ENCODE data around the gene EXOC3L4.
"Not testable (repeated sequence)": the region's sequence is repeated elsewhere in the genome, so short reads cannot be mapped to it uniquely, and the experiment has no call there.

EXOC3L4 gene

GRCh38 chr14:103094406-103095209 is at the start of gene EXOC3L4:
TSS of gene EXOC3L4 (plus strand) at chr14:103094725. CDS start at chr14:103100220, 5,495 bp downstream.
- no peak for DNase-seq

DNA sequence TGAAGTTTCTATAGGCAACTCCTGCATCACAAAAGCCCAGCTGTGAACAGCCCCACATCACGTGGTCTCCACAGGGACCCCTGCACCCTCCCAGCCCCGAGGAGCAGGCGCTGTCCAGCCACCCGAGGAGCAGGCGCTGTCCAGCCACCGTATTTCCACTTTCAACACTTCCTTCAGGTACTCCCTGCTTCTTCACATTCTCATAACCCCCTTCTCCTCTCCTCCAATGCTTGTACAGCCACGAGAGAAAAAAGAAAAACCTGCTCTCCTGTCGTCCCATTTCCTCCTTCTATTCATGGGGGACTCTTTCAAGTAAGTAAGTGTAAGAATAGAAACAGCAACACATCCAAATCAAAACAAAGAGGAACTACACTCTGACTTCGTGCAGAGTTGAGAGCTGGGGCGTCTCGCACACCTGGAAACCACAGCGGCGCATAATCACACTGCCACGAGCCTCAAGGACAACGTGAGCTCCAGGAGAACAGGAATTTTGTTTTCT is 49.1 kb upstream of the EXOC3L4 start:
- DNase-seq, result peak in 1 of 51 donors; percentile 12

DNA sequence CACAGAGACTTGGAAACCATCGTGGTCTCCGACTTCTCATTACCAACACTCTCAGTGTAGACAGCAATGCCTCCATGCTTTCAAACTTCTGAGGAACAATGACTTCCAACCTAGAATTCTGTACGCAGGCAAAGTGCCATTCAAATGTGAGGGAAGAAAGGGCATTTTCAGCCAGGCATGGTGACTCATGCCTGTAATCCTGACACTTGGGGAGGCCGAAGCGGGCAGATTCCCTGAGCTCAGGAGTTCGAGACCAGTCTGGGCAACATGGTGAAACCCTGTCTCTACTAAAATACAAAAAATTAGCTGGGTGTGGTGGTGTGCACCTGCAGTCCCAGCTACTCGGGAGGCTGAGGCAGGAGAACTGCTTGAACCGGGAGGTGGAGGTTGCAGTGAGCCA is 47.1 kb upstream of the EXOC3L4 start:
- not testable (repeated sequence) for DNase-seq

DNA sequence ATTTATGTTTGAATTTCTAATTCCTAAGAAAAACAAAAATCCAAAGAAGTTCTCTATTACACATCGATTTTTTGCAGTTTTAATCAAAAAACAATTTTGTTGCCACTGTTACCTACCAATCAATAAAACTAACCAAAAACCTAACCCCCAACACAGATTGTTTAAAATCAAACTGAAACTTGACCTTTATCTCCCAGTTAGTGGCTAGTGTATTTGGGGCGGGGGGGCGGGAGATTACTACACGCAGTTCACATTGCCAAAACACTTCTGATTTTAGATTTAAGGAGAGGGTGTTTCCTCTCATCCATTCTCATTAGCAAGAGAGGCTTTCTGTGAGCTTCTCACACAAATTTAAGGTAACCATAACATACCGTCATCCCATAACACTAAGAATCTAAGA is 43.6 kb upstream of the EXOC3L4 start:
- DNase-seq, result no peak

DNA sequence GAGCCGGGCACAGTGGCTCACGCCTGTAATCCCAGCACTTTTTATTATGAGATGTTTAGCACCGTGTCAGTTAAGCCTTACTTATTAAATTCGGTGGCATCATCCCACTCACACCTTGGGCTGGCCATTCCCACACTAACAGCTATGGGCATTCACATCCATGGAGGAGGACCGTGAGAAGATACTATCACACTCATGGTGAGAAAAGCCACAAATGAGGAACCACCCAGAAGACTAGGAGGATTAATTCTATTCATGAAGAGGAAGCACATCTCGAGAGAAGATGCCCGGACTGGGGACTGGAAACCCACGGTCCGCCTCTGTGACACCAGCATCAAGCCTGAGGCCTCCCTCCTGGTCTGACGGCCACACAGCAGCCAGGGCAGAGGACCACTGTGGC is 42.1 kb upstream of the EXOC3L4 start:
- DNase-seq, result no peak

GRCh38 chr14:103055695-103056094 is 38.8 kb upstream of the EXOC3L4 start:
- DNase-seq, result no peak

DNA sequence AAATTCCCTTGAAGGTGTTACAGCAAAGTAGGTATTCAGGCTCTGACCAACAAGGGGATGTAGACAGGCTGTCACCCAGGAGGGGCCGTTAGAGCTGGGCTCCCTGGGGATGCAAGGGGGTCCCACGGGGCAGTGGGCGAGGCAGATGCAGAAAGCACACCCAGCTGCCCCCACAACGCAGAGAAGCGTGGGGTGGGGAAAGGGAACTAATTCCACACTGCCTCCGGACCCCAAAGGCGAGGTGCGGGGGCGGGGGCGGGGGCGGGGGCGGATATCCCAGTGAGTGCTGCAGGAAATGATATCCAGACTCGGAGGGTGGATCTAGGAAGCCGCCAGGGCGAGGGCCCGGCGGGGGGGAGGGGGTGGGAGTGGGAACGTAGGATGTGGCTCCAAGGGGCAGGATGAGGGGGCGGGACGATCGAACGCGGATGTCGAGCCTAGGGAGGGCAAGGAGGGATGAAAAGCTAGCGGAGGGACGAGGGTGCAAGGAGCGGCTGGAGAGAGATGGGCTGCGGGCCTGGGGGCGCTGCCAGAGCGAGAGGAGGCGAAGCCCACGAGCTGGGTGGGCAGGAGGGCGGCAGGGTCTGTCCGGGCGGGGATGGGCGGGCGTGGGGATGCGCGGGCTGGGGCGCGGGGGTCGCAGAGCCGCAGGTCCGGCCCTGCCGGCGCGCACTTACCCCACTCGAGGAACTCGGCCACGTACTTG is 38.0 kb upstream of the EXOC3L4 start:
- peak in 6 of 51 donors; percentile 14 to 45 (median 28) for DNase-seq

DNA sequence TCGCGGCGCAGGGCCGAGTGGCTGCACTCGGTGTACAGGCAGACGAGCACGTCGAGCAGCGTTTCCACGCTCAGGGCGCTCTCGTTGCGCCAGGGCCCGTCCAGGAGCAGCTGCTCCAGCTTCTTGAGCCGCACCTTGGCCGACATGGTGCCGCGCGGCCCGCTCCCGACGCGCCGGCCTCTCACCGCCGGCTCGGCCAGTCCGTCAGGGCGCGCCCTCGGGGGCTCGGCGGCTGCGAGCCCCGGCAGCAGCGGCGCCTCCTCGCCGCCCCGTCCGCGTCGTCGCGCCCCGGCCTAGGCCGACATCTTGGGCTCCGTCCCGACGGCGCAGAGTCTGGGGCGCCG is 37.5 kb upstream of the EXOC3L4 start:
- peak in 4 of 51 donors; percentile 20 to 54 (median 43) for DNase-seq

- peak in 49 of 51 donors; percentile 36 to 94 (median 80) for DNase-seq
These were observed 37.0 kb upstream of the EXOC3L4 start, which contains the start of gene CDC42BPB for GRCh38 chr14:103057372-103058163. TSS of gene CDC42BPB (minus strand) at chr14:103057549. CDS start at chr14:103057173, 376 bp downstream.

- DNase-seq, result peak in 2 of 51 donors; percentile 46 to 63
These were observed 36.1 kb upstream of the EXOC3L4 start for GRCh38 chr14:103058164-103059055.

GRCh38 chr14:103059556-103059955 is 35.0 kb upstream of the EXOC3L4 start:
- DNase-seq, result no peak

DNA sequence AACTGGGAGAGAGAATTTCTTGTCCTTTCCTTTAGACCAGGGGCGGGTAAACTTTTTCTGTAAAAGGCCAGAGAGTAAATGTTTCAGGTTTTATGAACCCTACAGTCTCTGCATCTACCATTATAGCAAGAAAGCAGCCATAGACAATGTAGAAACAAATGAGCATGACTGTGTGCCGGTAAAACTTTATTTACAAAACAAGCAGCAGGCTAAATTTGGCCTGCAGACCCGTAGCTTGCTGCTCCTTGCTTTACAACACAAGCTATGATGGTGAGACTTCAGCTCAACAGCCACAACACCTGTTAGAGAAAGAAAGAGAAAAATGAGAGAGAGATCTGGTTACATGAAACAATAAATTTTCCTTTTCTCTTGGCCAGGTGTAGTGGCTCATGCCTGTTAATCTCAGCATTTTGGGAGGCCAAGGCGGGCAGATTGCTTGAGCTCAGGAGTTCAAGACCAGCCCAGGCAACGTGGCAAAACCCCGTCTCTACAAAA is 33.0 kb upstream of the EXOC3L4 start:
- DNase-seq, result no peak

- DNase-seq, result no peak
These were observed 30.1 kb upstream of the EXOC3L4 start for GRCh38 chr14:103064436-103064835.

DNA sequence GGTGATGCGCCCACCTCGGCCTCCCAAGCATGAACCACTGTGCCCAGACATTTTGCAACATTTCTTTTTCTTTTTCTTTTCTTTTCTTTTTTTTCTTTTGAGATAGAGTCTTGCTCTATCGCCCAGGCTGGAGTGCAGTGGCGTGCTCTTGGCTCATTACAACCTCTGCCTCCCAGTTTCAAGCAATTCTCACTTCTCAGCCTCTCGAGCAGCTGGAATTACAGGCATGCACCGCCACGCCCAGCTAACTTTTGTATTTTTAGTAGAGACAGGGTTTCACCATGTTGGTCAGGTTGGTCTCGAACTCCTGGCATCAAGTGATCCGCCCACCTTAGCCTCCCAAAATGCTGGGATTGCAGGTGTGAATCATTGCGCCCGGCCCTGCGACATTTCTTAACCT is 29.5 kb upstream of the EXOC3L4 start:
- DNase-seq, result no peak

DNA sequence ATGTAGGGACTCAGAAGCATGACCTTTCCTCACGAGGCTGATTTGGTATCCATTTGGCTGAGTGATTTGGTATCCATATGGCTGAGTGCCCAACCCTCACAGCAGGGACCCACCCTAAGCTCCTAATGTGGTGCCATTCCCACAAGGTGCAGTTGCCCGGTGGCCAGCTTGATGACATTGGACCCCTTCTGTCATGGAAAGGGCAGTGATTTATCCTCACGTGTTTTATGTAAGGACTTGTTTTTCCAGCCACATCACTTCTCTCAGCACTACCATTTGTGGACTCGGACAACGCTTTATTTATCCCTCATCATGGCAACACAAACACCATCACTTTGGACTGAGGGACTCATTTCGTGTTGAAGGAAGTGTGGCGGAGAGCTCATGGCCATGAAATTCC is 28.7 kb upstream of the EXOC3L4 start:
- no peak for DNase-seq

DNA sequence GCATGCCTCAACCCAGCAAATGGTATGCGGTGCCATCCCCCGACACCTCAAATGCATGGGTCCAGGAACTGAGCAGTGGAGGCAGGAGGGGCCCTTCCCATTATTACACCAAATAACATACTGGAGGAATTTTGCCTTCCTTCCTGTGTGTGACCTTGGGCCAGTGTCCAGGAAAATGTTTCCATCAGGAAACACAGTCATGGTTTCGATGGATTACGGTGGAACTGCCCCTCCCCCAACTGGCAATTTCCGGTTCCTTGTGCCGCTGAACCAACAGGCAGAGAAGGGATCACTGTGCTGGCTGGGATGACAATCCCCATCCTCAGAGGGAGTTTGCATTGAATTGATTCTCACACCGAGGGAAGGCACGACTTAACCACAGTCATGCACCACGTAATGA is 28.1 kb upstream of the EXOC3L4 start:
- no peak for DNase-seq

- no peak for DNase-seq
These were observed 27.1 kb upstream of the EXOC3L4 start for GRCh38 chr14:103067231-103067954.

DNA sequence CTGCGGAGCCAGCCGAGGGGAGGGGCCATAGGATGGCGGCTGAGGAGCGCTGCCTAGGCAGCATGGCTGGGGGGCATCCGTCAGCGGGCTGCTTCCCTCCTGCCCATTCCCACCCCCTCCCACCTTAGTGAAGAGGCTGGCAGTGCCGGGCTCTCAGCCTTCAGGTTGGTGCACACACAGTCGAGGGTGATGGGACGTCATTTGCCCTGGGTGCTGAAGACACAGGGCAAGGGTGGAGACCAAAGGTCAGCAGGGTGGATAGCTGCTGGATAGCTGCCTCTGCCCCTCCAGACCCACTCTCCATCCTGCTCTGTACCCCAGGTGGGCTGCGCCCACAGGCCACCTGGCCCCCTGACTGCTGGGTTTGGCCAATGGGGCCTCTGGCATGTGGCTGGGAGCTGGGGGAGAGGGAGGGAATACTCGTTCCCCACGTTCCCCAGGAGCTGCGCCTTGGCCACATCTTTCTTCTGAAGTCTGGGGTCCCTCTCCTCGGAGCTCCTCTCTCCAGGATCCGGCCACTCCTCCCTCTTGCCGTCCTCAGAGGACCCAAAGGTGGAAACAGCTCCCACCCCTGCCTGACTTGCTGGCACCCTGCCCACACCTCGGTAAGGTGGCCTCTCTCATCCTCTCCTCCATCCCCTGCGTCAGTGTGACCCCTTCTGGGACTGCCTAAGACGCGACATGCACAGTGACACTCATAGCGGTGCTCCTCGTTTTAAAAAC is 26.0 kb upstream of the EXOC3L4 start:
- DNase-seq, result no peak

DNA sequence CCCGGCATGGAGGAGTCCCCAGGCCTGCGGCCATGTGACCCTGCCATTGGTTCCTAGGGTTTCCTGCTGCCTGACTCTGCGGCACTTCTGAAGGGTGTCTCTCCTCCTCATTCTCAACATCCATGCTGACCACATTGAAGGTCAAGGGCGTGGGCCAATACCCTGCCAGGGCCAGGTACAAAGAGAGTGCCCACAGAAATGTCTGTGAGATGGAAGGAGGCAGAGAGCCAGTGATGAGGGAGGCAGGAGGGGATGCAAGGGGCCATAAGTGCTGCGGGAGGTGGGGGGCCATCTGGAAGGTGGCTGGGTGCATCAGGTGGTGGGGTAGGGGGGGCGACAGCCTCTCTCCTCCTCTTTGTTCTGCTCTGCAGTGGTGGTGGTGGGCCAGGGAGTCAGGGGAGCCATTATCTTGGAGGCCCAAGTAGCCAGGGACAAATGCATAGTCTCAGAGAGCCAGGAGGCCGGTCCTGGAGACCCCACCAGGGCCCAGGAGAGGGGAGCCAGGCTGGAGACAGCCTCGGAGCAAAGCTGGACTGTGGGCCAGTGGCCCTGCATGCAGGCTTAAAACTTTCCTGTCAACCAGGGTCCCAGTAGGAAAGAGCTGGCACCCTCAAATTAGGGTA is 24.2 kb upstream of the EXOC3L4 start:
- no peak for DNase-seq
